CD4-positive, CD25-positive, alpha-beta regulatory T cell (primary cell): ENCODE data around the gene NBEA. TPM values are rescaled to one million over a fixed set of nuclear protein-coding genes. Genes with fewer than 3 reads are reported as not detected.

Experiments used
- ATAC-seq, 2 donors: fragments of 150-1000 bp; cut with Tn5 transposase; one replicate each; pipeline ENCODE4 v1.10.0; 2021; ENCODE audit warnings: low read depth in 2 of 2, moderate number of reproducible peaks in 2 of 2, moderate library complexity in 1 of 2
- DNase-seq, 3 donors: peaks; one replicate each; pipeline versions ENCODE4 v3.0.0 to v3.0.0-alpha.2; 2012 to 2022; ENCODE audit warnings: mixed read lengths in 1 of 3
- H3K27ac ChIP-seq: one replicate; pipeline ENCODE4 v1.7.0; 2013; ENCODE audit warnings: mild to moderate bottlenecking, low read length; ENCODE audit not compliant: insufficient read depth, poor library complexity, severe bottlenecking
- H3K27me3 ChIP-seq: one replicate; pipeline ENCODE4 v1.7.0; 2013; ENCODE audit warnings: low read length; ENCODE audit not compliant: control insufficient read depth, insufficient read depth
- H3K36me3 ChIP-seq: one replicate; pipeline ENCODE4 v1.7.0; 2013; ENCODE audit warnings: mild to moderate bottlenecking, low read length, moderate library complexity; ENCODE audit not compliant: control insufficient read depth, insufficient read depth
- H3K4me1 ChIP-seq: 2 replicates; pipeline ENCODE4 v1.7.0; 2013; ENCODE audit warnings: mild to moderate bottlenecking, low read length; ENCODE audit not compliant: insufficient read depth, control insufficient read depth, poor library complexity, severe bottlenecking
- H3K4me3 ChIP-seq: one replicate; pipeline ENCODE4 v1.7.0; 2013; ENCODE audit warnings: low read depth, mild to moderate bottlenecking, low read length, moderate library complexity
- H3K9me3 ChIP-seq, 2 experiments: 1 replicate in 1 of 2; 2 replicates in 1 of 2; pipeline ENCODE4 v1.7.0; 2013; ENCODE audit warnings: low read length in 2 of 2, mild to moderate bottlenecking in 1 of 2, moderate library complexity in 1 of 2; ENCODE audit not compliant: control insufficient read depth in 2 of 2
- H3K27ac Mint-ChIP-seq, 3 donors: one replicate each; pipeline ENCODE4 v1.8.0; 2020 to 2022; ENCODE audit warnings: mild to moderate bottlenecking in 3 of 3, mixed read lengths in 3 of 3, moderate library complexity in 2 of 3
- H3K27me3 Mint-ChIP-seq: one replicate; pipeline ENCODE4 v1.8.0; 2022; ENCODE audit warnings: mild to moderate bottlenecking, mixed read lengths
- H3K36me3 Mint-ChIP-seq: one replicate; pipeline ENCODE4 v1.8.0; 2020; ENCODE audit warnings: mixed read lengths
- H3K4me1 Mint-ChIP-seq, 4 donors: one replicate each; pipeline ENCODE4 v1.8.0; 2020 to 2022; ENCODE audit warnings: mixed read lengths in 4 of 4, mild to moderate bottlenecking in 1 of 4
- H3K4me3 Mint-ChIP-seq, 4 donors: one replicate each; pipeline ENCODE4 v1.8.0; 2020 to 2022; ENCODE audit warnings: mild to moderate bottlenecking in 4 of 4, mixed read lengths in 4 of 4, moderate library complexity in 3 of 4
- H3K9me3 Mint-ChIP-seq, 7 donors: one replicate each; pipeline ENCODE4 v1.8.0; 2020 to 2022; ENCODE audit warnings: mixed read lengths in 7 of 7, mild to moderate bottlenecking in 3 of 7, moderate library complexity in 2 of 7
- polyA plus RNA-seq, 4 donors: library from polyadenylated mRNA; unstranded; fragments of 300-500 nt; fragmentation: Illumina TruSeq; gene quantifications; one replicate each; pipeline ENCODE4 v1.2.3, GENCODE V29; 2021
- total RNA-seq: library from RNA; stranded (reverse); gene quantifications from one replicate; pipeline ENCODE4 v1.2.3, GENCODE V29; 2022

Gene NBEA
- total and polyA plus RNA-seq, 5 donors from 2014 or later, result 0.02 to 1.1 (median 0.30) TPM

- no peak overlapping the region for H3K27ac ChIP-seq
- no peaks in the 10 kb centered on the region for H3K4me1 ChIP-seq
- H3K4me3 Mint-ChIP-seq, result no peak overlapping the region
- no peaks in the 10 kb centered on the region for H3K4me1 Mint-ChIP-seq
- no peaks in the 10 kb centered on the region for H3K36me3 ChIP-seq
- DNase-seq, result no peak
- H3K9me3 Mint-ChIP-seq, result peaks cover 0 to 15% (median 0%) of the 10 kb centered on the region in 7 donors
- ATAC-seq, result no peak
- no peaks in the 10 kb centered on the region for H3K27me3 Mint-ChIP-seq
- no peak overlapping the region for H3K4me3 ChIP-seq
- no peak overlapping the region for H3K27ac Mint-ChIP-seq
- H3K36me3 Mint-ChIP-seq, result no peaks in the 10 kb centered on the region
- no peaks in the 10 kb centered on the region for H3K9me3 ChIP-seq
- H3K27me3 ChIP-seq, result no peaks in the 10 kb centered on the region
Measured at GRCh38 chr13:35219021-35219420, 277.0 kb downstream of the NBEA start.

GRCh38 chr13:35225159-35225558, 283.1 kb downstream of the NBEA start:
- Histone ChIP-seq H3K36me3 (no peaks in the 10 kb centered on the region), H3K4me3 (no peak overlapping the region), H3K27me3 (no peaks in the 10 kb centered on the region), H3K27ac (no peak overlapping the region), H3K4me1 (no peaks in the 10 kb centered on the region), H3K9me3 (no peaks in the 10 kb centered on the region)
- DNase-seq (no peak), ATAC-seq (no peak)
- peaks cover 0 to 7% (median 0%) of the 10 kb centered on the region in 7 donors for H3K9me3 Mint-ChIP-seq
- no peaks in the 10 kb centered on the region for H3K4me1 Mint-ChIP-seq
- H3K4me3 Mint-ChIP-seq, result no peak overlapping the region
- H3K27me3 Mint-ChIP-seq, result no peaks in the 10 kb centered on the region
- no peaks in the 10 kb centered on the region for H3K36me3 Mint-ChIP-seq
- H3K27ac Mint-ChIP-seq, result no peak overlapping the region

GRCh38 chr13:35225582-35225981, 283.5 kb downstream of the NBEA start:
- Mint-ChIP-seq H3K27me3 (no peaks in the 10 kb centered on the region), H3K4me1 (no peaks in the 10 kb centered on the region), H3K27ac (no peak overlapping the region)

GRCh38 chr13:35228536-35228935, 286.5 kb downstream of the NBEA start:
- Mint-ChIP-seq H3K4me1 (no peaks in the 10 kb centered on the region), H3K4me3 (no peak overlapping the region)
- no peak for ATAC-seq

More at GRCh38 chr13:35225582-35225981, 283.5 kb downstream of the NBEA start:
- no peaks in the 10 kb centered on the region for H3K36me3 ChIP-seq
- H3K4me3 ChIP-seq, result no peak overlapping the region
- Mint-ChIP-seq H3K36me3 (no peaks in the 10 kb centered on the region), H3K4me3 (no peak overlapping the region), H3K9me3 (peaks cover 0 to 6% (median 0%) of the 10 kb centered on the region in 7 donors)
- no peaks in the 10 kb centered on the region for H3K4me1 ChIP-seq
- H3K9me3 ChIP-seq, result no peaks in the 10 kb centered on the region
- ATAC-seq (no peak), DNase-seq (no peak)
- H3K27ac ChIP-seq, result no peak overlapping the region
- H3K27me3 ChIP-seq, result no peaks in the 10 kb centered on the region

GRCh38 chr13:35231426-35231825, 289.4 kb downstream of the NBEA start:
- no peak overlapping the region for H3K4me3 Mint-ChIP-seq
- no peaks in the 10 kb centered on the region for H3K36me3 ChIP-seq
- ATAC-seq, result no peak
- H3K9me3 Mint-ChIP-seq, result peaks cover 0 to 2% (median 0%) of the 10 kb centered on the region in 7 donors
- no peaks in the 10 kb centered on the region for H3K27me3 Mint-ChIP-seq
- no peaks in the 10 kb centered on the region for H3K9me3 ChIP-seq
- H3K27me3 ChIP-seq, result no peaks in the 10 kb centered on the region
- DNase-seq, result no peak
- H3K4me1 Mint-ChIP-seq, result no peaks in the 10 kb centered on the region
- H3K36me3 Mint-ChIP-seq, result no peaks in the 10 kb centered on the region
- H3K27ac ChIP-seq, result no peak overlapping the region
- H3K27ac Mint-ChIP-seq, result no peak overlapping the region
- no peak overlapping the region for H3K4me3 ChIP-seq
- H3K4me1 ChIP-seq, result no peaks in the 10 kb centered on the region

More at GRCh38 chr13:35228536-35228935, 286.5 kb downstream of the NBEA start:
- no peaks in the 10 kb centered on the region for H3K27me3 Mint-ChIP-seq
- Histone ChIP-seq H3K4me1 (no peaks in the 10 kb centered on the region), H3K27me3 (no peaks in the 10 kb centered on the region), H3K27ac (no peak overlapping the region), H3K9me3 (no peaks in the 10 kb centered on the region), H3K4me3 (no peak overlapping the region), H3K36me3 (no peaks in the 10 kb centered on the region)
- H3K27ac Mint-ChIP-seq, result peak overlapping the region in 1 of 3 donors; percentile 38
- DNase-seq, result no peak
- peaks cover 0 to 4% (median 0%) of the 10 kb centered on the region in 7 donors for H3K9me3 Mint-ChIP-seq
- H3K36me3 Mint-ChIP-seq, result no peaks in the 10 kb centered on the region

- H3K27me3 Mint-ChIP-seq, result no peaks in the 10 kb centered on the region
- no peak overlapping the region for H3K27ac Mint-ChIP-seq
- no peak overlapping the region for H3K4me3 ChIP-seq
- no peaks in the 10 kb centered on the region for H3K36me3 ChIP-seq
- H3K4me3 Mint-ChIP-seq, result no peak overlapping the region
- no peaks in the 10 kb centered on the region for H3K4me1 ChIP-seq
- H3K27ac ChIP-seq, result no peak overlapping the region
- no peaks in the 10 kb centered on the region for H3K27me3 ChIP-seq
- DNase-seq (no peak), ATAC-seq (no peak)
- peaks cover 0 to 6% (median 2%) of the 10 kb centered on the region in 7 donors for H3K9me3 Mint-ChIP-seq
- no peaks in the 10 kb centered on the region for H3K9me3 ChIP-seq
- no peaks in the 10 kb centered on the region for H3K4me1 Mint-ChIP-seq
- no peaks in the 10 kb centered on the region for H3K36me3 Mint-ChIP-seq
Measured at GRCh38 chr13:35238274-35238673, 296.2 kb downstream of the NBEA start.

GRCh38 chr13:35252536-35253205, 310.6 kb downstream of the NBEA start:
- Histone ChIP-seq H3K36me3 (no peaks in the 10 kb centered on the region), H3K9me3 (peaks cover 0 to 1% of the 10 kb centered on the region in 2 experiments), H3K27ac (no peak overlapping the region), H3K4me3 (no peak overlapping the region), H3K4me1 (no peaks in the 10 kb centered on the region), H3K27me3 (no peaks in the 10 kb centered on the region)
- Mint-ChIP-seq H3K27ac (no peak overlapping the region), H3K9me3 (peaks cover 0 to 4% (median 3%) of the 10 kb centered on the region in 7 donors), H3K36me3 (peaks cover 9% of the 10 kb centered on the region), H3K4me3 (no peak overlapping the region), H3K4me1 (no peaks in the 10 kb centered on the region), H3K27me3 (no peaks in the 10 kb centered on the region)
- DNase-seq, result peak in 1 of 3 donors; percentile 2
- ATAC-seq, result no peak

- Mint-ChIP-seq H3K4me1 (no peaks in the 10 kb centered on the region), H3K9me3 (peaks cover 0 to 4% (median 1%) of the 10 kb centered on the region in 7 donors), H3K27me3 (no peaks in the 10 kb centered on the region), H3K4me3 (no peak overlapping the region), H3K36me3 (peaks cover 9% of the 10 kb centered on the region), H3K27ac (no peak overlapping the region)
- Histone ChIP-seq H3K27me3 (no peaks in the 10 kb centered on the region), H3K36me3 (no peaks in the 10 kb centered on the region), H3K4me1 (no peaks in the 10 kb centered on the region), H3K9me3 (peaks cover 0 to 1% of the 10 kb centered on the region in 2 experiments), H3K4me3 (no peak overlapping the region), H3K27ac (no peak overlapping the region)
- no peak for ATAC-seq
- no peak for DNase-seq
Measured at GRCh38 chr13:35255241-35255640, 313.2 kb downstream of the NBEA start.
